HG02610 (cell line): ENCODE measurements around the gene MRTFA.

Experiments
- ATAC-seq: cut with Tn5 transposase; IDR thresholded peaks from one replicate; pipeline ENCODE4 v1.9.1; 2021; ENCODE audit warnings: mild to moderate bottlenecking, moderate library complexity; ENCODE audit not compliant: unreplicated experiment

The MRTFA gene

GRCh38 chr22:40366068-40366467, 270.5 kb downstream of the MRTFA start:
- no peak for ATAC-seq

- ATAC-seq = no peak
These were observed 272.1 kb downstream of the MRTFA start for GRCh38 chr22:40364431-40364830.

GRCh38 chr22:40363059-40363458, 273.5 kb downstream of the MRTFA start:
- no peak for ATAC-seq

- no peak for ATAC-seq
These were observed 275.4 kb downstream of the MRTFA start for GRCh38 chr22:40361100-40361499.
